Activated T-helper 1 cell treated with anti-CD3 and anti-CD28 coated beads, Interleukin-12 subunit alpha, Interleukin-12 subunit beta, Interleukin-2, Interleukin-4 antibody, amounts not matched to agents 30 ng/mL and 10 ng/mL and 1 ng/mL, durations not matched to agents 14 hours and 24 hours and 36 hours (primary cell): ENCODE measurements around the gene TSPAN4. TPM values are rescaled to one million over a fixed set of nuclear protein-coding genes. Genes with fewer than 3 reads are reported as not detected.
A peak's percentile ranks its signal among the peaks of the same experiment; 100 is the strongest.

Experiments used
- DNase-seq: peaks from one replicate; pipeline ENCODE4 v3.0.0; 2021; ENCODE audit warnings: low spot score
- H3K27ac Mint-ChIP-seq: one replicate; pipeline ENCODE4 v1.8.0; 2021; ENCODE audit warnings: mild to moderate bottlenecking, mixed read lengths
- H3K27me3 Mint-ChIP-seq: one replicate; pipeline ENCODE4 v1.8.0; 2022; ENCODE audit warnings: mild to moderate bottlenecking, moderate library complexity, mixed read lengths; ENCODE audit not compliant: insufficient read depth
- H3K36me3 Mint-ChIP-seq: one replicate; pipeline ENCODE4 v1.8.0; 2021; ENCODE audit warnings: low read depth, mixed read lengths
- H3K4me1 Mint-ChIP-seq: one replicate; pipeline ENCODE4 v1.8.0; 2021; ENCODE audit warnings: low read depth, mixed read lengths
- H3K4me3 Mint-ChIP-seq: one replicate; pipeline ENCODE4 v1.8.0; 2021; ENCODE audit warnings: mild to moderate bottlenecking, moderate library complexity, mixed read lengths
- H3K9me3 Mint-ChIP-seq: one replicate; pipeline ENCODE4 v1.8.0; 2021; ENCODE audit warnings: mixed read lengths
- intact Hi-C: fragments of 100-400 bp; cut with micrococcal nuclease; formaldehyde crosslinking; loops from one replicate; pipeline ENCODE4 v1.15.1; 2024
- total RNA-seq: library from RNA; stranded (reverse); gene quantifications from 2 replicates; pipeline ENCODE4 v1.2.3, GENCODE V29; 2022

Gene TSPAN4
- total RNA-seq, 1 donor from 2014 or later: 12.8 TPM

DNA sequence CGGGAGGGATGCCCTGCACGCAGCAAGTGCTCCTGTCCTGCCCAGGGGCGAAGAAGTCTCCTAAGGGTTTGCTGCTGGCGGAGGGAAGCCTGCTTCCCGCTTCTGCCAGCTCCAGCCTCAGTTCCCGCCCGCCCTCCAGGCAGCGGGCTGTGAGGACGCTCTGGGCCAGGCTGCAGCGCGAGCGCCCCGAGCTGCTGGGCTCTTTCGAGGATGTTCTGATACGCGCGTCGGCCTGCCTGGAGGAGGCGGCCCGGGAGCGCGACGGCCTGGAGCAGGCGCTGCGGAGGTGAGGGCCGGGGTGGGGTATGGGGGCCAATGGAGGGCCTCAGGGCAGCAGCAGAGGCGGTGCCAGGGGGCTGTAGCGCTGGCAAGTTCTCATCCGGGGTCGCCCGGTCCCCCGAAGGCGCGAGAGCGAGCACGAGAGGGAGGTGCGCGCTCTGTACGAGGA lies 12.8 kb upstream of the TSPAN4 start:
- H3K9me3 Mint-ChIP-seq: no peaks in the 10 kb centered on the region
- intact Hi-C loops: loop anchor here (2.0 kb wide), 1 partner anchor 19 kb away; no protein-coding TSS in a partner anchor
- H3K4me3 Mint-ChIP-seq: no peak overlapping the region
- H3K4me1 Mint-ChIP-seq: peaks cover 6% of the 10 kb centered on the region
- H3K27me3 Mint-ChIP-seq: peaks cover 37% of the 10 kb centered on the region
- peaks cover 2% of the 10 kb centered on the region for H3K36me3 Mint-ChIP-seq
- no peak for DNase-seq
- no peak overlapping the region for H3K27ac Mint-ChIP-seq

DNA sequence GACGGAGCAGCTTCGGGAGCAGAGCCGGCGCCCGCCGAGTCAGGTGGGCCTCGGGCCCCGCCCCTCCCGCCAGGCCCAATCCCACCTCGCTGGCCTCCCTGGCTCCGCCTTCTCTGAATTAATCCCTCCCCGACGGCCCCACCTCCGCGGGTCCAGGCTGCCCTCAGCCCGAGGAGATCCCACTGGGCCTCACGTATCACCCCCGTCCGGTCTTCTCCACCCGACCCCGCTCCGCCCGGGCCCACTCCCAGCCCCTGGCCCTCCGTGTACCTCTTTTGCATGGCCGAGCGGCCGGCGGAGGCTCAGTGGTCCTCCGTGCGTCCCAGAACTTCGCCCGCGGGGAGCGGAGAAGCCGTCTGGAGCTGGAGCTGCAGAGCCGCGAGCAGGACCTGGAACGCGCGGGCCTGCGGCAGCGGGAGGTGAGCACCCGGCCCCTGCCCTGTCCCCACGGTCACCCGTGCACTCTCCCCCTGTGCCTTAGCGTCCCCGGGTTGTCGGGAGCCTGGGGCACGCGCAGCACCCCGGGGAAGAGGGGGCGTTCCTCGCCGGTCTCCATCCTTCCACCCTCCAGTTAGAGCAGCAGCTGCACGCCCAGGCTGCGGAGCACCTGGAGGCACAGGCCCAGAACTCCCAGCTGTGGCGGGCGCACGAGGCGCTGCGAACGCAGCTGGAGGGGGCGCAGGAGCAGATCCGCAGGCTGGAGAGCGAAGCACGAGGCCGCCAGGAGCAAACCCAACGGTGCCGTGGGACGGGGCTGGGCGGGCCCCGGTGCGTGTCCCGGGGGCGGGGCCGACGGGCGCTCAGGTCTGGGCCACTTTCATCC lies 12.1 kb upstream of the TSPAN4 start:
- Mint-ChIP-seq H3K27me3 (peaks cover 37% of the 10 kb centered on the region), H3K36me3 (peaks cover 2% of the 10 kb centered on the region), H3K27ac (no peak overlapping the region), H3K9me3 (no peaks in the 10 kb centered on the region), H3K4me3 (peak overlapping the region; percentile 33), H3K4me1 (peaks cover 6% of the 10 kb centered on the region)
- DNase-seq: no peak
- intact Hi-C loops: loop anchor here (2.0 kb wide), 1 partner anchor 18 kb away; no protein-coding TSS in a partner anchor

DNA sequence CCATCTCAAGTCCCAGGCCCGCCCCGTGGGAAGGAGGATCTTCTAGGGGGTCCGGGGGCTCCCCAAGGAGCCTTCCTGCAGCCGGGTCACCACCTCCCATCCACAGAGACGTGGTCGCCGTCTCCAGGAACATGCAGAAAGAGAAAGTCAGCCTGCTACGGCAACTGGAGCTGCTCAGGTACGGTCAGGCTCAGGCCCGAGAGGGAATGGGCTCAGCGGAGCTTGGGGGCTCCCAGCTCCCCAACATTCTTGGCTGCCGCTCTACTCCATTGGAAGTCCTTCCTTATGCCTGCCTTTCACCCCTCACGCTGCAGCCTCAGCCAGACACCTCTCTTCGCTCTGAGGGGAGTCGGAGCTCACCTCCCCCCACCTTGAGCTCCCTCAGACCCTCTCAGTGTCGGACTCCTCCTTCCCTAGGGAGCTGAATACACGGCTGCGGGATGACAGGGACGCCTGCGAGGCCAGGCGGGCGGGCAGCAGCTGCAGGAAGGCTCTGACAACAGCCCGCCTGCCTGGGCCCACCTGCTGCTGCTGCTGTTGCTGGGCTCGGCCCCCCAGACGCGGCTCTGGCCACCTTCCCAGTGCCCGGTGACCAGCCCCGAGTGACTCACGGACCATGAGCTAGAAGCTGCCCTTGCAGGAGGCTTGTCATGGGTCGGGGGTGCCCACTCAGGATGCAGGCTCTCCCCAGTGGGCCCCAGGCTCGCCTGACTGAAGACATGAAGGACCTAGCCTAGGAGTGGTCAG lies 11.4 kb upstream of the TSPAN4 start:
- H3K27ac Mint-ChIP-seq: no peak overlapping the region
- DNase-seq: no peak
- H3K4me3 Mint-ChIP-seq: peak overlapping the region; percentile 33
- H3K27me3 Mint-ChIP-seq: peaks cover 37% of the 10 kb centered on the region
- H3K9me3 Mint-ChIP-seq: no peaks in the 10 kb centered on the region
- H3K4me1 Mint-ChIP-seq: peaks cover 6% of the 10 kb centered on the region
- intact Hi-C loops: loop anchor here (2.0 kb wide), 1 partner anchor 18 kb away; no protein-coding TSS in a partner anchor
- H3K36me3 Mint-ChIP-seq: peaks cover 2% of the 10 kb centered on the region

DNA sequence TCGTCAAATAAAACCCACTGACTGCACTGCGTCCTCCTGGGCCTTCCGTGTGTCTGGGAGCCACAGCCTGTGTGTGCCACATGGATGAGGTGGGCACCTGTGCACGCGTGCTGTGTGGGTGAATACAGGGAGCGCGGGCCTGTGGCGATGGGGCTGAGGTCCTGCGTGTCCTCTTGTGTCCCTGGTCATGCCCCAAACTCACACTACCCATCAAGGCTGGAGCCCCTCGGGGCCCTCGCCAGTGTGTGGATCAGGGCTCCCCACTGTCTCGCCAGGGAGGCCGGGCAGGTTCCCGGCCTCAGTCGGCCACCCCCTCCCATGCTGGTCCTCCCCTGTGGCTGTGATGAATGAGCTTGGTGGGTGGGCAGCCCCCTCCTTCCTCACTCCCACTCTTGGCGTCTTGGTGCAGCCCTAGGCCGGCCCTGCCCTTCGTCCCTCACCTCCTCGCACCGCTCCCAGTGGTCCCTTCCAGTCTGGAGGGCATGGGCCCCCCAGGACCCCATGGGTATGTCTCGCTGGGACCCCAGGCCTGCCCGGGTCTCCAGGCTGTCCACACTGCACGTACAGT lies 10.6 kb upstream of the TSPAN4 start:
- intact Hi-C loops: loop anchor here (1.0 to 2.0 kb wide), 3 partner anchors 10 to 17 kb away; partner anchors contain the start of genes POLR2L and TSPAN4
- DNase-seq: no peak
- Mint-ChIP-seq H3K9me3 (no peaks in the 10 kb centered on the region), H3K4me3 (peak overlapping the region; percentile 9), H3K36me3 (peaks cover 2% of the 10 kb centered on the region), H3K27me3 (peaks cover 34% of the 10 kb centered on the region), H3K27ac (no peak overlapping the region), H3K4me1 (peaks cover 6% of the 10 kb centered on the region)

DNA sequence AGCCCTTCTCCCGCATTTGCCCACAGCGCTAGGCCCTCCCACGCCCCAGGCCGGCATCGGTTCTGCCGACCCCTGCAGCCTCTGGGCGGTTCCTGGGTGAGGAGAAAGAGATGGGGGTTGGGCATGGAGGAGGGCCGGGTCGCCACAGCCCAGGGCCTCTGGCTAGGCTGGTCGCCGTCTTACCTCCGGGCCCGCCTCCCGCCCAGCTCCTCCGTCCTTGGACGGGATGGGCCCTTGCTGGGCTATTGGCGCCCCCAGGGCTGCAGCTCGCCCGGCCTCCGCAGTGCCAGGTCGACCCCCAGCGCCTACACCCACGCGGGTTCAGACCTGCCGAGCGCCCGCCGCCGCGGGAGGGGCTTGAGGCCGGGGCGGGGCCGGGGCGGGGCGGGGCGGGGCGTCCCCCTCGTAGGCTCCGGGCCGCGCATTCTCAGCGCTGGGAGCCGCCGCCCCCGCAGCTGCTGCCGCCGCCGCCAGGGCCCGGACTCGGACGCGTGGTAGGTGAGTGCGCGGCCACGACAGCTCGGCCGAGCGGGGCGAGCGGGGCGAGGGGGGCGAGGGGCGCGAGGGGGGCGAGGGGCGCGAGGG lies 10.0 kb upstream of the TSPAN4 start, which contains the start of gene CD151:
Gene CD151 (plus strand): TSS at position 424 of the 585 bp plus-strand sequence. CDS start 3,118 bp downstream, outside the sequence.
- peaks cover 4% of the 10 kb centered on the region for H3K4me1 Mint-ChIP-seq
- H3K9me3 Mint-ChIP-seq: no peaks in the 10 kb centered on the region
- no peak for DNase-seq
- H3K4me3 Mint-ChIP-seq: peak within 1 kb of the TSS; percentile 79
- peaks cover 32% of the 10 kb centered on the region for H3K27me3 Mint-ChIP-seq
- intact Hi-C loops: loop anchor here (1.0 kb wide), 2 partner anchors 10 to 12 kb away; partner anchors contain the start of genes POLR2L and TSPAN4
- peaks cover 2% of the 10 kb centered on the region for H3K36me3 Mint-ChIP-seq
- peak within 1 kb of the TSS; percentile 48 for H3K27ac Mint-ChIP-seq

DNA sequence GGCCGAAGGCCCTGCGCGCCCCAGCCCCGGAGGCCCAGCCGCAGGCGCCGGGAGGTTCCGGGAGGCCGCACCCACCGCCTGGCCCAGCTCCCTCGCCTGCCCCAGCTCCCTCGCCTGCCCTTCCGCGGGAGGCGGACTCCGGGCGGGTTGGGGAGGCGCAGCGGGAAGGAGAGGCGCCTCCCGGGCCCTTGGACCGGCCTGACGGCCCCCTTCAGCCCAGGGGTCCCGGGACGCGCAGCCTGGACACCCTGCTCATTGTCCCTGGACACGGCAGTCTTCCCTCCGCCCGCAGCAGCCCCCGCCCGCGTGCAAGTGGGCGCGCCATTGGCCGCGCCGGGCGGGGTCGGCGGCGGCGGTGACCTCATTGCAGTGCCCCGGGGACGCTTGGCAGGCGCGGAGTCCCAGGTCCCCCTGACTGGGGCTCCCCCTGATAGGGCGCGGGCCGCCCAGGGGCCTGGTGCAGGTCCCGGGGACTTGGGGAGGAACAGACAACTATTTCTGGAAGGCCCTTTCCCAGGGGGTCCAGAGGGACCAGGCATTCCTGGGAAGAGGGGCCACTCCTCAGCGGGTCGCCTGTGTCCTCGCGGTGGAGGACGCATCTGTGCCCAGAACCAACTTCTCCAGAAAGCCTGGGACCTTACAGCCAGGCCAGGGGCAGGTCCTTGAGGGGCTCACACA lies 9.4 kb upstream of the TSPAN4 start:
- Mint-ChIP-seq H3K36me3 (peaks cover 2% of the 10 kb centered on the region), H3K4me3 (peak overlapping the region; percentile 79), H3K9me3 (no peaks in the 10 kb centered on the region), H3K4me1 (no peaks in the 10 kb centered on the region), H3K27me3 (peaks cover 26% of the 10 kb centered on the region), H3K27ac (no peak overlapping the region)
- intact Hi-C loops: no loop called here
- no peak for DNase-seq

DNA sequence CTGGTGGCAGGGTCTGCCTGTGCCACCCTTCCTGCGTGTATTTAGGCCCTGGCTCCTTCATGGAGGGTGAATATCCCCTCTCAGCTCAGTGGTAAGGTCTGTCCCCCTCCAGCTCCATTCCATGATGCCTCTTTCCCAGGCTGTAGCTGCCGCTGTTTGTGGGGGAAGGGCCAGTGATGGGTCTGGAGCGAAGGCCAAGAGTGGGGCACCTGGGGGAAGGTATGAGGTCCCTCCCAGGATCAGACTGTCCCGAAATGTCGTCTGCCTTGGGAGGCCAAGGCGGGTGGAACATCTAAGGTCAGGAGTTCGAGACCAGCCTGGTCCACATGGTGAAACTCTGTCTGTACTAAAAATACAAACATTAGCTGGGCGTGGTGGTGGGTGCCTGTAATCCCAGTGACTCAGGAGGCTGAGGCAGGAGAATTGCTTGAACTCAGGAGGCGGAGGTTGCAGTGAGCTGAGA lies 8.8 kb upstream of the TSPAN4 start:
- H3K4me1 Mint-ChIP-seq: no peaks in the 10 kb centered on the region
- H3K4me3 Mint-ChIP-seq: peak overlapping the region; percentile 79
- intact Hi-C loops: no loop called here
- peak overlapping the region; percentile 48 for H3K27ac Mint-ChIP-seq
- DNase-seq: no peak
- peaks cover 22% of the 10 kb centered on the region for H3K27me3 Mint-ChIP-seq
- no peaks in the 10 kb centered on the region for H3K9me3 Mint-ChIP-seq
- H3K36me3 Mint-ChIP-seq: peaks cover 2% of the 10 kb centered on the region

DNA sequence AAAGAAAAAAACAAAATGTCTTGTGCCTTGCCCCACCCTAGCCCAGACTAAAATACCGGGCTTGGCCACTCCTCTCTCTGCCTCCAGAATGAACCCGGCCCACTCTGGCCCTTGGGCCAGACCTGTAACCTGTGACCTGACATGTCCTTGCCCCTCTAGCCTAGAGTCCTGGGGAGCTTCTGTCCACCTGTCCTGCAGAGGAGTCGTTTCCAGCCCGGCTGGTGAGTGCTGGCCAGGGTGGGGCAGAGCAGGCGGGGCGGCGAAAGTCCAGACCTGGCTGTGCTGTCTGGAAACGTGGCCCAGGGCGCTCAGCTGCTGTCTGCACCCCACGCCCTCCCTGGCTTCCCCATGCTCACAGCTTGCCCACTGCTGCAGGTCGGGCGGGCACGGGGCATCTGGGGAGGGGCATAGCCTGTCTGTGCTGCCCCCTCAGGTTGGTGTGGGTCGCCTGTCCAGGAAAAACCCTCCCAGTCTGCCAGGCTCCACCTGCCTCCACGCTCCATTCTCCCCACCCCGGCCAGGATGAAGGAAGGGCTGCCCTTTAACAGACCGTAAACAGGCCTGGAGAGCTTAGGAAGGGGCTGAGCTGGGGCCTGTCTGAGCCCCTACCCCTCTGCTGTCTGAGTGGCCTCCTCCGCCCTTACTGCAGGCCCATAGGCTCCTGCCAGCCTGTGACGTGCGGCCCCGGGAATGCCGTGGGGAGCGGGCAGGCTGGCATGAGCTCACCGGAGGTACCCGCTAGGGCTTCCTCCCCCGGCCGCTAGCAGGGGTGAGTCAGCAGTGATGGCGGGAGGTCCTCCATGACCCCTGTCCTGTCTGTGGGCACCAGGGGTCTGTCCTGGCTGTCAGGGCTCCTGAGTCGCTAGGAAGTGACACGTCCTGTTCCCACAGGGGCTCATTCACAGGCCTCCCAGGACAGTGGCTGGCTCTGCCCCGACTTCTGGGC lies 8.0 kb upstream of the TSPAN4 start:
- intact Hi-C loops: no loop called here
- peaks cover 2% of the 10 kb centered on the region for H3K36me3 Mint-ChIP-seq
- peak overlapping the region; percentile 79 for H3K4me3 Mint-ChIP-seq
- H3K4me1 Mint-ChIP-seq: no peaks in the 10 kb centered on the region
- no peak for DNase-seq
- no peak overlapping the region for H3K27ac Mint-ChIP-seq
- peaks cover 14% of the 10 kb centered on the region for H3K27me3 Mint-ChIP-seq
- no peaks in the 10 kb centered on the region for H3K9me3 Mint-ChIP-seq

DNA sequence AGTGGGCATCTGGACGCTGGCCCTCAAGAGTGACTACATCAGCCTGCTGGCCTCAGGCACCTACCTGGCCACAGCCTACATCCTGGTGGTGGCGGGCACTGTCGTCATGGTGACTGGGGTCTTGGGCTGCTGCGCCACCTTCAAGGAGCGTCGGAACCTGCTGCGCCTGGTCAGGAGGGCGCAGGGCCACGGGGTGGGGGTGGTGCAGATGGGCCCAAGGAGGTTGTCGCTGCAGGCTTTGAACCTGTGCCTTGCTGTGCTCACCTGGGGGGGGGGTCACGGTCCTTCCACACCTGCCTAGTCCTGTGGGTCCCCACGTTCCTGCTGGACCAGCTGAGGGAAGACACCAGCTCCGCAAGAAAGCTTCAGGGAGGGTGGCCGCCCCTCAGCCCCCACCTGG lies 6.4 kb upstream of the TSPAN4 start:
- H3K9me3 Mint-ChIP-seq: no peaks in the 10 kb centered on the region
- intact Hi-C loops: no loop called here
- H3K27me3 Mint-ChIP-seq: peaks cover 6% of the 10 kb centered on the region
- H3K4me3 Mint-ChIP-seq: no peak overlapping the region
- DNase-seq: no peak
- peaks cover 10% of the 10 kb centered on the region for H3K4me1 Mint-ChIP-seq
- peaks cover 6% of the 10 kb centered on the region for H3K36me3 Mint-ChIP-seq
- H3K27ac Mint-ChIP-seq: no peak overlapping the region

DNA sequence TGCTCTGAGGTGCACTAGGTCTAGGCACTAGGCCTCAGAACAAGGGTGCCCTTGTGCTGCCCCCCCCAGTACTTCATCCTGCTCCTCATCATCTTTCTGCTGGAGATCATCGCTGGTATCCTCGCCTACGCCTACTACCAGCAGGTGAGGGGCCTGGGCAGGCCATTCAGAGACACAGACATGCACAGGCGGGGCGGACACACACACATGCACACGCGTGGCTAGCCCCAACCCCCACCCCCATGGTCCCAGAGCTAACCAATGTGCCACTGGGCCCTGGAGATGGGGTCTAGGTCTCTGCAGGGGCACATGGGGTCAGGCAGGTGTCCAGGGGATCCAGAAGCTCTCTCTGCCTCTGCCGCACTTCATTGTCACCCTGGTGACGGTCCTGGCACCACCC lies 6.0 kb upstream of the TSPAN4 start:
- H3K27me3 Mint-ChIP-seq: peaks cover 4% of the 10 kb centered on the region
- H3K27ac Mint-ChIP-seq: no peak overlapping the region
- no peak for DNase-seq
- no peak overlapping the region for H3K4me3 Mint-ChIP-seq
- H3K4me1 Mint-ChIP-seq: peaks cover 12% of the 10 kb centered on the region
- H3K9me3 Mint-ChIP-seq: no peaks in the 10 kb centered on the region
- peaks cover 8% of the 10 kb centered on the region for H3K36me3 Mint-ChIP-seq
- intact Hi-C loops: no loop called here
